ENCODE results near the gene COA5.
A peak's percentile ranks its signal among the peaks of the same experiment; 100 is the strongest.

COA5 gene

DNA sequence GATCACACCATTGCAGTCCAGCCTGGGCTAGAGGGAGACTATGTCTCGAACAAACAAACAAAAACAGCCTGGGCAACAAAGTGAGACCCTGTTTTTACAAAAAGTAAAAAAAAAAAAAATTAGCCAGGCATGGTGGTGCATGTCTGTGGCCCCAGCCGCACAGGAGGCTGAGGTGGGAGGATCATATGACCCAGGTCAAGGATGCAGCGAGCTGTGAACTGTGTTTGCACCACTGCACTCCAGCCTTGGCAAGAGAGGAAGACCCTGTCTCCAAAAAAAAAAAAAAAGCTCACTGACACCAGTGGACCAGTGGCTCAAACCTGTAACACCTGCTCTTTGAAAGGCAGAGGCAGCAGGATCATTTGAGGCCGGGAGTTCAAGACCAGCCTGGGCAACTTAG, 40.1 kb upstream of the COA5 start:
- Histone ChIP-seq H3K9me3 (ENCODE audit: insufficient read depth, low read length) (no peaks in the 10 kb centered on the region), H3K36me3 (ENCODE audit: insufficient read depth, insufficient read length, low read length) (no peaks in the 10 kb centered on the region), H3K4me1 (ENCODE audit: insufficient read depth, insufficient read length) (no peaks in the 10 kb centered on the region), H3K9ac (ENCODE audit: insufficient read length, low read depth) (no peak overlapping the region), H3K4me3 (ENCODE audit: insufficient read length, low read depth) (no peak overlapping the region), H3K27me3 (ENCODE audit: insufficient read depth, insufficient read length) (no peaks in the 10 kb centered on the region)
- no peak for TF ChIP-seq ZNF274 (IDR thresholded peaks at IDR 0.05; ENCODE audit: low read depth, low read length)
- TF ChIP-seq SUZ12 (IDR thresholded peaks at IDR 0.05; ENCODE audit: extremely low read depth, insufficient read depth, insufficient read length), result no peak
- TF ChIP-seq YY1 (IDR thresholded peaks at IDR 0.05; ENCODE audit: insufficient read depth, insufficient read length), result no peak
- DNase-seq (ENCODE audit: low read depth, low spot score), result no peak

DNA sequence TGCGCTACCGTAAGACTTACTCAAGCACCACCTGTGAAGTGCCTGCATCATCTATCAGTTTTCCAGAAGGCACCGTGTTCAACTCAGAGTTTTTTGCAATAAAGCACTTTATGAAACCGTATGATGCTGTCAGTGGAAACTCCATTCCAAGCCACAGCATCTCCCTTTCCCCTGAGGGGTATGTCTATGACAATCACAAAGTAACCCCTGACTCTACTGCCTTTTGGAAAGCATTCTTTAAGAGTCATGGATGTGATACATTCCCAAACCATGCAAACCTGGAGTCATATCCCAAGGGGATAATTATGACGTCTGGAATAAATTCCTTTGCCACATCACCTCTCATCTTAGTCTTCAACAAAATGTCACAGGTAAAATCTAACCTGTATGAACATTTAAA, 39.3 kb upstream of the COA5 start:
- H3K27me3 ChIP-seq (ENCODE audit: insufficient read depth, insufficient read length), result no peaks in the 10 kb centered on the region
- no peaks in the 10 kb centered on the region for H3K4me1 ChIP-seq (ENCODE audit: insufficient read depth, insufficient read length)
- no peak for DNase-seq (ENCODE audit: low read depth, low spot score)
- H3K9ac ChIP-seq (ENCODE audit: insufficient read length, low read depth), result no peak overlapping the region
- H3K36me3 ChIP-seq (ENCODE audit: insufficient read depth, insufficient read length, low read length), result no peaks in the 10 kb centered on the region
- H3K9me3 ChIP-seq (ENCODE audit: insufficient read depth, low read length), result no peaks in the 10 kb centered on the region
- no peak overlapping the region for H3K4me3 ChIP-seq (ENCODE audit: insufficient read length, low read depth)
- TF ChIP-seq ZNF274 (IDR thresholded peaks at IDR 0.05; ENCODE audit: low read depth, low read length), result no peak

DNA sequence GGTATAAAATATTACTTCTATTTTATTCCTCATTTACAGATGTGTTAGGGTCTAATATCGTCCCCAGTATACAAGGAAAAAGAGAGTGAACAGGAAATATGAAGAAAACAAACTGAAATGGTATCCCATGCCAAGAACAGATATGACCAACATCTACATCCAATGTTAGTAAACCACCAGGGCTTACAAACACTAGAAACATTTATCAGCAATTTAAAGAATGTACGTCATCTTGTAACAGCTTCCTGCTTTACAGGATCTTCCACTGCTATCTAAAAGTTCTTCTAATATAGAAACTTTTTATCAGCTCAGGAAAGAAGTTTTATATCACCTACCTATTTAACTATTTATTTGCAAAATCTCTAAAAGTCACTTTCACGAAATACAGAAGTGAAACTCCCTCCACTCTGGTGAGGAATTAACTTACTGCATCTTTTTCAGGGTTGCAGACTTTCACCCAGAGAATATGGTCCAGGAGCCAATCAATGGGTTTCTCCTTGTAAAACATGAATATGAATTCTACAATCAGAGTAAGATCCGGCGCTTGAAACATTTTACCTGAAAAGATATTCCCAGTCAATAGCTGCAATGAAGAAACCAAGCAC, 35.3 kb upstream of the COA5 start:
- TF ChIP-seq ZNF274 (IDR thresholded peaks at IDR 0.05; ENCODE audit: low read depth, low read length) (no peak), YY1 (IDR thresholded peaks at IDR 0.05; ENCODE audit: insufficient read depth, insufficient read length) (no peak), SUZ12 (IDR thresholded peaks at IDR 0.05; ENCODE audit: extremely low read depth, insufficient read depth, insufficient read length) (no peak)
- no peaks in the 10 kb centered on the region for H3K9me3 ChIP-seq (ENCODE audit: insufficient read depth, low read length)
- H3K4me1 ChIP-seq (ENCODE audit: insufficient read depth, insufficient read length), result no peaks in the 10 kb centered on the region
- no peak overlapping the region for H3K4me3 ChIP-seq (ENCODE audit: insufficient read length, low read depth)
- DNase-seq (ENCODE audit: low read depth, low spot score), result no peak
- no peak overlapping the region for H3K9ac ChIP-seq (ENCODE audit: insufficient read length, low read depth)
- H3K36me3 ChIP-seq (ENCODE audit: insufficient read depth, insufficient read length, low read length), result no peaks in the 10 kb centered on the region
- no peaks in the 10 kb centered on the region for H3K27me3 ChIP-seq (ENCODE audit: insufficient read depth, insufficient read length)

DNA sequence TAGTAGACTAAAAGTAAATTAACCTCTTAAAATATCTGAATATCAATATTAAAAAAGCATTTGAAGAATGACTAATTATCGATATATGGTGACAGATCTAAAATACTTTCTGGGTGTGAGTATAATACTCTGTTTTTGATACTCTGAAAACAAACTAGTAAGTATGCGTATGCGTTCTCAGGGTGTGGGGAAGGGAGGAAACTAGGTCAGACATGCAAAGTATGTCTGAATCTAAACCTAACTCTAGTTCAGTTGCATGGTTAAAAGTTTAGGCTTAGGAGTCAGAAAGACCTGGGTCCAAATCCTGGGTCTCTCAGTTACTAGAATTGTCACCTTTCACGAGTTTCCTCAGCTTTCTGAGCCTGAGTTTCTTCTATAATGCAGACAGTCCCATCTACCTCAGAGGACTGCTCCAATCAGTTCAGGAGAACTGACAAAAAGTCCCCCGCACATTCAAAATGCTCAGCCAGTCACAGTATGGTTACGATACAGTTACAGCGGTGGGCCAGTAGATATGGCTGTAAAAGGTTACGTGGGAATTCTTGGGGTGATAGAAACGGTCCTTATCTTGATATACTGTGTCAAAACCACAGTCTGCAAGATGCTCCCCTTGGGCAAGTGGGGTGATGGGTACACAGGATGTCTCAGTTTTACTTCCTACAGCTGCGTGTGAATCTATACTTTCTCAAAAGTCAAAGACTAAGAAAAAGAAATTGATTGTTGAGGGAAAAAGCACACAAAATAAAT, 29.3 kb upstream of the COA5 start:
- H3K9me3 ChIP-seq (ENCODE audit: insufficient read depth, low read length), result no peaks in the 10 kb centered on the region
- no peaks in the 10 kb centered on the region for H3K27me3 ChIP-seq (ENCODE audit: insufficient read depth, insufficient read length)
- H3K4me1 ChIP-seq (ENCODE audit: insufficient read depth, insufficient read length), result peaks cover 4% of the 10 kb centered on the region
- H3K9ac ChIP-seq (ENCODE audit: insufficient read length, low read depth), result no peak overlapping the region
- no peak overlapping the region for H3K4me3 ChIP-seq (ENCODE audit: insufficient read length, low read depth)
- no peak for DNase-seq (ENCODE audit: low read depth, low spot score)
- TF ChIP-seq ZNF274 (IDR thresholded peaks at IDR 0.05; ENCODE audit: low read depth, low read length) (no peak), SUZ12 (IDR thresholded peaks at IDR 0.05; ENCODE audit: extremely low read depth, insufficient read depth, insufficient read length) (no peak), YY1 (IDR thresholded peaks at IDR 0.05; ENCODE audit: insufficient read depth, insufficient read length) (no peak)
- H3K36me3 ChIP-seq (ENCODE audit: insufficient read depth, insufficient read length, low read length), result no peaks in the 10 kb centered on the region

- DNase-seq (ENCODE audit: low read depth, low spot score), result peak; percentile 33
- Histone ChIP-seq H3K9me3 (ENCODE audit: insufficient read depth, low read length) (no peaks in the 10 kb centered on the region), H3K9ac (ENCODE audit: insufficient read length, low read depth) (peak overlapping the region; percentile 39), H3K4me1 (ENCODE audit: insufficient read depth, insufficient read length) (peaks cover 4% of the 10 kb centered on the region), H3K36me3 (ENCODE audit: insufficient read depth, insufficient read length, low read length) (no peaks in the 10 kb centered on the region), H3K4me3 (ENCODE audit: insufficient read length, low read depth) (no peak overlapping the region), H3K27me3 (ENCODE audit: insufficient read depth, insufficient read length) (no peaks in the 10 kb centered on the region)
- TF ChIP-seq YY1 (IDR thresholded peaks at IDR 0.05; ENCODE audit: insufficient read depth, insufficient read length) (no peak), ZNF274 (IDR thresholded peaks at IDR 0.05; ENCODE audit: low read depth, low read length) (no peak), SUZ12 (IDR thresholded peaks at IDR 0.05; ENCODE audit: extremely low read depth, insufficient read depth, insufficient read length) (no peak)
These were observed 26.2 kb upstream of the COA5 start for GRCh38 chr2:98634406-98635092.

DNA sequence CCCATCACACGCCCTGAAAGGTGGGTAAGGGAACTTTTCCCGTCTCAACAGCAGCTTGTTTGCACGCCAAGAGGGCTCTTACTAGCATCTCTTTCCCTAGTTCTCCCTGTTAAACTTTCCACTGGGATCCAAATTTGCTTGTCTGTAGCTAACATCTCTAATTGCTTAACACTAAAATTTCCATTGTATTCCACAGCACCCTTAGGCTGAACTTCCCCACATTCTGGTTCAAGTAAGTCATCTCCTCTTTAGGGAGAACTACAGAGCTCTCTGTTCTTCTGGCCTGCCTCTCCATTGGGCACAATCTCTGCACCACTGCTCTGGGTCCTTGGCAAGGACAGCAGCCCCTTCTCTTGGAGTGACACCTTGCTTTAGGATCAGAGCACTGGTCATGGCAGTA, 24.0 kb upstream of the COA5 start:
- peaks cover 4% of the 10 kb centered on the region for H3K4me1 ChIP-seq (ENCODE audit: insufficient read depth, insufficient read length)
- H3K27me3 ChIP-seq (ENCODE audit: insufficient read depth, insufficient read length), result no peaks in the 10 kb centered on the region
- no peak overlapping the region for H3K9ac ChIP-seq (ENCODE audit: insufficient read length, low read depth)
- H3K9me3 ChIP-seq (ENCODE audit: insufficient read depth, low read length), result no peaks in the 10 kb centered on the region
- H3K36me3 ChIP-seq (ENCODE audit: insufficient read depth, insufficient read length, low read length), result no peaks in the 10 kb centered on the region
- H3K4me3 ChIP-seq (ENCODE audit: insufficient read length, low read depth), result no peak overlapping the region
- TF ChIP-seq ZNF274 (IDR thresholded peaks at IDR 0.05; ENCODE audit: low read depth, low read length) (no peak), SUZ12 (IDR thresholded peaks at IDR 0.05; ENCODE audit: extremely low read depth, insufficient read depth, insufficient read length) (no peak), YY1 (IDR thresholded peaks at IDR 0.05; ENCODE audit: insufficient read depth, insufficient read length) (no peak)
- DNase-seq (ENCODE audit: low read depth, low spot score), result no peak

- Histone ChIP-seq H3K36me3 (ENCODE audit: insufficient read depth, insufficient read length, low read length) (no peaks in the 10 kb centered on the region), H3K4me1 (ENCODE audit: insufficient read depth, insufficient read length) (no peaks in the 10 kb centered on the region), H3K4me3 (ENCODE audit: insufficient read length, low read depth) (no peak overlapping the region), H3K9me3 (ENCODE audit: insufficient read depth, low read length) (no peaks in the 10 kb centered on the region), H3K27me3 (ENCODE audit: insufficient read depth, insufficient read length) (no peaks in the 10 kb centered on the region), H3K9ac (ENCODE audit: insufficient read length, low read depth) (no peak overlapping the region)
- no peak for DNase-seq (ENCODE audit: low read depth, low spot score)
- TF ChIP-seq SUZ12 (IDR thresholded peaks at IDR 0.05; ENCODE audit: extremely low read depth, insufficient read depth, insufficient read length), result no peak
- TF ChIP-seq YY1 (IDR thresholded peaks at IDR 0.05; ENCODE audit: insufficient read depth, insufficient read length), result no peak
- no peak for TF ChIP-seq ZNF274 (IDR thresholded peaks at IDR 0.05; ENCODE audit: low read depth, low read length)
These were observed 15.3 kb upstream of the COA5 start for GRCh38 chr2:98623657-98624056.
